ENCODE data around the gene LMBR1. TPM values are rescaled to one million over a fixed set of nuclear protein-coding genes. Genes with fewer than 3 reads are reported as not detected.
A peak's percentile ranks its signal among the peaks of the same experiment; 100 is the strongest.
"Not testable (repeated sequence)": the region's sequence is repeated elsewhere in the genome, so short reads cannot be mapped to it uniquely, and the experiment has no call there.

Gene LMBR1, protein sequence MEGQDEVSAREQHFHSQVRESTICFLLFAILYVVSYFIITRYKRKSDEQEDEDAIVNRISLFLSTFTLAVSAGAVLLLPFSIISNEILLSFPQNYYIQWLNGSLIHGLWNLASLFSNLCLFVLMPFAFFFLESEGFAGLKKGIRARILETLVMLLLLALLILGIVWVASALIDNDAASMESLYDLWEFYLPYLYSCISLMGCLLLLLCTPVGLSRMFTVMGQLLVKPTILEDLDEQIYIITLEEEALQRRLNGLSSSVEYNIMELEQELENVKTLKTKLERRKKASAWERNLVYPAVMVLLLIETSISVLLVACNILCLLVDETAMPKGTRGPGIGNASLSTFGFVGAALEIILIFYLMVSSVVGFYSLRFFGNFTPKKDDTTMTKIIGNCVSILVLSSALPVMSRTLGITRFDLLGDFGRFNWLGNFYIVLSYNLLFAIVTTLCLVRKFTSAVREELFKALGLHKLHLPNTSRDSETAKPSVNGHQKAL
- 73.7 and 79.6 TPM in 2 replicates for total RNA-seq

DNA sequence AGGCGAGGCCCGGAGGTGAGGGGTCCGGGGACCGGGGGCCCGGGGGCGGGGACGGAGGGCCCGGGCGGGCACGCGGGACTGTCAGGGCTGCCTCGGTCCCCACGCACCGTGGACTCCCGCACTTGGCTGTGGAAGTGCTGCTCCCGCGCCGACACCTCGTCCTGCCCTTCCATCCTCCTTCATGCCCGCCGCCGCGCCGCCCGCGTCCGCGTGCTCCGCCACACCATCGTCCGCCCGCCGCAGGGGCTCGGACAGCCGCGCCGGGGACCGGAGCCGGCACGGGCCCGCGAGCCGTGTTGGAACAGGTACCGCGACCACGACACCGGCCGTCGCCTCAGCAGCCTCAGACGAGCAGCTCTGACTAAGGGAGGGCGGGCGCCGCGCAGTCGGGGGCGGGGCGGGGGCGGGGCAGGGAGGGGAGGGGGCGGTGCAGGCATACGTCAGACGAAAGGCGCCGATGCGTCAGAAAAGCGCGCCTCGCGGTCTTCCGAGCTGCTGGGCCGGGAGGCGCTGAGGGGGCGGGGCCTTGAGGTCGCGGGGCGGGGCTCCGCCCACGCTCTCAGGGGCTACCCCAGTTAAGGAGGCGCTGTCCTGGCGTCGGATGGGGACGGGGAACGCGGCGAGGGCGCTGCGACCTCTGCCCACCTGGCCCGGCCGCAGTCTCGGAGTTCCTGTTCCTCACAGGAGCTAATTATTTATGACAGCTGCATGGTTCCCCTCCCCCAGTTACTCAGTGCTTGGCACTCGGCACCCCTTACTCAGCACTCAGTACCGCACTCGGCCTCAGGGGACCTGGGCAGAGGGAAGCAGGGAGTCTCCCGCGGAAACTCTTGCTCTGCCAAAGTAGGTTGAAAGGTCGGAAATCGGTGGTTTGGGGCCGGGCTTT is at the start of gene LMBR1:
LMBR1 (minus strand) TSS at position 363 of the 886 bp plus-strand sequence; CDS start at position 173, 190 bp downstream.
- no peaks in the 10 kb centered on the region for H3K36me3 ChIP-seq (ENCODE audit: control insufficient read depth, insufficient read depth, low read length)
- TF ChIP-seq, protein P1, sequence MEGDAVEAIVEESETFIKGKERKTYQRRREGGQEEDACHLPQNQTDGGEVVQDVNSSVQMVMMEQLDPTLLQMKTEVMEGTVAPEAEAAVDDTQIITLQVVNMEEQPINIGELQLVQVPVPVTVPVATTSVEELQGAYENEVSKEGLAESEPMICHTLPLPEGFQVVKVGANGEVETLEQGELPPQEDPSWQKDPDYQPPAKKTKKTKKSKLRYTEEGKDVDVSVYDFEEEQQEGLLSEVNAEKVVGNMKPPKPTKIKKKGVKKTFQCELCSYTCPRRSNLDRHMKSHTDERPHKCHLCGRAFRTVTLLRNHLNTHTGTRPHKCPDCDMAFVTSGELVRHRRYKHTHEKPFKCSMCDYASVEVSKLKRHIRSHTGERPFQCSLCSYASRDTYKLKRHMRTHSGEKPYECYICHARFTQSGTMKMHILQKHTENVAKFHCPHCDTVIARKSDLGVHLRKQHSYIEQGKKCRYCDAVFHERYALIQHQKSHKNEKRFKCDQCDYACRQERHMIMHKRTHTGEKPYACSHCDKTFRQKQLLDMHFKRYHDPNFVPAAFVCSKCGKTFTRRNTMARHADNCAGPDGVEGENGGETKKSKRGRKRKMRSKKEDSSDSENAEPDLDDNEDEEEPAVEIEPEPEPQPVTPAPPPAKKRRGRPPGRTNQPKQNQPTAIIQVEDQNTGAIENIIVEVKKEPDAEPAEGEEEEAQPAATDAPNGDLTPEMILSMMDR (IDR thresholded peaks at IDR 0.05; ENCODE audit: insufficient read depth, low read length, severe bottlenecking) = peak; percentile 61
- FAIRE-seq = no peak
- H3K4me3 ChIP-seq (ENCODE audit: low read depth, low read length) = peak within 1 kb of the TSS; percentile 65
- H3K27me3 ChIP-seq (ENCODE audit: control insufficient read depth, insufficient read depth, low read length) = no peaks in the 10 kb centered on the region
- DNase-seq (ENCODE audit: low read depth) = peak; percentile 80

DNA sequence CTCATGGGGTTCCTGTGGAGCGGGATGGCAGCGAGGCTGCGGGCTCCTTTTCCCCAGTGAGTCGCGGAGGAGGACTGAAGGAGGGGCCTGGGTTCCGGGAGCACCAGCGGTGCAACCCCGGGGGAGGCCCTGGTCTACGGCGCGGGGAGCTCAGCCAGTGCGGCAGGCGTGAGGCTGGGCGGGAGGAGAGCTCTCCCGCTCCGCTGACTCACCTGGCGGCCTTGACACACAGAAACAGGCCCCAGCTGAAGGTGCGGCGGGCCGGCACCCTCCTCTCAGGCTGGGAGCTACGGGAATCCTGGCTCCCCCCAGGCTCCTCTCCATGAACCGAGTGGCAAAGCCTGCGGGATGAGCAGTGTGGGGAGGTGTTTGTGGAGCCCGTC is 49.7 kb upstream of the LMBR1 start:
- TF ChIP-seq, protein P1 (IDR thresholded peaks at IDR 0.05; ENCODE audit: insufficient read depth, low read length, severe bottlenecking) = no peak
- no peak for FAIRE-seq
- DNase-seq (ENCODE audit: low read depth) = peak; percentile 8
- no peak overlapping the region for H3K4me3 ChIP-seq (ENCODE audit: low read depth, low read length)
- no peaks in the 10 kb centered on the region for H3K27me3 ChIP-seq (ENCODE audit: control insufficient read depth, insufficient read depth, low read length)
- no peaks in the 10 kb centered on the region for H3K36me3 ChIP-seq (ENCODE audit: control insufficient read depth, insufficient read depth, low read length)

DNA sequence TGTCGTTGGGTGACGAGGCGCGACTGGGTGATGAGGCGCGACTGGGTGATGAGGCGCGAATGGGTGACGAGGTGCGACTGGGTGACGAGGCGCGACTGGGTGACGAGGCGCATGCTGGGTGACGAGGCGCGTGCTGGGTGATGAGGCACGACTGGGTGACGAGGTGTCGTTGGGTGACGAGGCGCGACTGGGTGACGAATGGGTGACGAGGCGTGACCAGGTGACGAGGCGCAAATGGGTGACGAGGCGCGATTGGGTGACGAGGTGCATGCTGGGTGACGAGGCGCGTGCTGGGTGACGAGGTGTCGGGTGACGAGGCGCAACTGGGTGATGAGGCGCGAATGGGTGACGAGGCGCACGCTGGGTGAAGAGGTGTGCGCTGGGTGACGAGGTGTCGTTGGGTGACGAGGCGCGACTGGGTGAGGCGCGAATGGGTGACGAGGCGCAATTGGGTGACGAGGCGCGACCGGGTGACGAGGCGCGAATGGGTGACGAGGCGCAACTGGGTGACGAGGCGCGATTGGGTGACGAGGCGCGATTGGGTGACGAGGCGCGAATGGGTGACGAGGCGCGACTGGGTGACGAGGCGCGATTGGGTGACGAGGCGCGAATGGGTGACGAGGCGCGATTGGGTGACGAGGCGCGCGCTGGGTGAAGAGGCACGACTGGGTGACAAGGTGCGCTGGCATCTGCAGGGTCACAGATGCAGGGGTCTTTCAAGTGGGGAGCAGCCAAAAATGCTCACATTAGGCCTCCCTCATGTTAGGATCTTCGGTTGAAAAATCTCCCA is 48.6 kb upstream of the LMBR1 start:
- no peak for FAIRE-seq
- H3K27me3 ChIP-seq (ENCODE audit: control insufficient read depth, insufficient read depth, low read length) = no peaks in the 10 kb centered on the region
- no peaks in the 10 kb centered on the region for H3K36me3 ChIP-seq (ENCODE audit: control insufficient read depth, insufficient read depth, low read length)
- TF ChIP-seq, protein P1 (IDR thresholded peaks at IDR 0.05; ENCODE audit: insufficient read depth, low read length, severe bottlenecking) = no peak
- H3K4me3 ChIP-seq (ENCODE audit: low read depth, low read length) = no peak overlapping the region
- DNase-seq (ENCODE audit: low read depth) = no peak

DNA sequence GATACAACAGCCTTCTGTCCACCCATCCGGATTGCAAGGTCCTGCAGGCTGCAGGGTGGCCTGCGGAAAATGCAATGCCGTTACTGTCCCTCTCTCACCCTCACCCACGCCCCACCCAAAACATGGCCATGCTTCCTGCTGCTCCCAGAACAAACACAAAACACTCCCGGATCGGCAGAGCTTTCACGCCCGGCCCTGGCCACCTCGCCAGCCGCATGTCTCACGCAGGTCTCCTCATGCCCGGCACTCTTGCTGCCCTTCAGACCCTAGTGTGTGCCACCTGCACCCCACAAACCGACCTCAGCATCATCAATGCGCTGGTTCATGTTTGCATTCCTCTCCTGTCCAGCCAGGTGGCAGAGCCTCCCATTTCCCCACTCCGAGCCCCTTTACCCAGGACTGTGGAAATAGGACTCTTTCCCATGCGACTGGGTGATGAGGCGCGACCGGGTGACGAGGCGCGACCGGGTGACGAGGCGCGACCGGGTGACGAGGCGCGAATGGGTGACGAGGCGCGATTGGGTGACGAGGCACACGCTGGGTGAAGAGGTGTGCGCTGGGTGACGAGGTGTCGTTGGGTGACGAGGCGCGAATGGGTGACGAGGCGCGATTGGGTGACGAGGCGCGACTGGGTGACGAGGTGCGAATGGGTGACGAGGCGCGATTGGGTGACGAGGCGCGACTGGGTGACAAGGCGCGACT is 47.6 kb upstream of the LMBR1 start:
- H3K4me3 ChIP-seq (ENCODE audit: low read depth, low read length) = no peak overlapping the region
- no peaks in the 10 kb centered on the region for H3K36me3 ChIP-seq (ENCODE audit: control insufficient read depth, insufficient read depth, low read length)
- TF ChIP-seq, protein P1 (IDR thresholded peaks at IDR 0.05; ENCODE audit: insufficient read depth, low read length, severe bottlenecking) = no peak
- H3K27me3 ChIP-seq (ENCODE audit: control insufficient read depth, insufficient read depth, low read length) = no peaks in the 10 kb centered on the region
- FAIRE-seq = no peak
- DNase-seq (ENCODE audit: low read depth) = no peak

DNA sequence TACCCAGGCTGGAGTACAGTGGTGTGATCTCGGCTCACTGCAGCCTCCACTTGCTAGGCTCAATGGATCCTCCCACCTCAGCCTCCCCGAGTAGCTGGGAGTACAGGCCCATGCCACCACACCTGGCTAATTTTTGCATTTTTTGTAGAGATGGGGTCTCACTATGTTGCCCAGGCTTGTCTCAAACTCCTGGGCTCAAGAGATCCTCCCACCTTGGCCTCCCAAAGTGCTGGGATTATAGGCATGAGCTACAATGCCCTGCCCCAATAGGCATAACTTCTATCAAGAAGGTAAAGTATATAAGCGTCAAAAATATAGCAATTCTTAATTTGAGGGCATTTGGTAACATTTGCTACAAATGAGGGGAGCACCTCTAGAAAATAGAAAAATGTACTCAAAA is 43.8 kb upstream of the LMBR1 start:
- DNase-seq (ENCODE audit: low read depth); H3K36me3 ChIP-seq (ENCODE audit: control insufficient read depth, insufficient read depth, low read length); H3K4me3 ChIP-seq (ENCODE audit: low read depth, low read length); H3K27me3 ChIP-seq (ENCODE audit: control insufficient read depth, insufficient read depth, low read length); FAIRE-seq: not testable (repeated sequence)

Data from bronchial epithelial cell (primary cell).